GM12878 (cell line): Measurements from ENCODE around the gene CYP26B1.

Experiments used
- CHD2 ChIP-seq: IDR thresholded peaks from 2 replicates; pipeline ENCODE4 v1.6.1; 2011; ENCODE audit warnings: low read depth, low read length, improper control_type of control experiment, borderline replicate concordance
- NR2C1 ChIP-seq: fragments of 450-650 bp; IDR thresholded peaks from 2 replicates; pipeline ENCODE4 v1.6.1; 2017; ENCODE audit warnings: antibody characterized with exemption, mild to moderate bottlenecking, moderate library complexity
- POLR2A ChIP-seq: IDR thresholded peaks from 2 replicates; pipeline ENCODE4 v1.6.1; 2011; ENCODE audit warnings: low read depth, mild to moderate bottlenecking, low read length
- RFX5 ChIP-seq: IDR thresholded peaks from 2 replicates; pipeline ENCODE4 v1.6.1; 2011; ENCODE audit warnings: low read depth, low read length, improper control_type of control experiment
- SPI1 ChIP-seq: IDR thresholded peaks from 2 replicates; pipeline ENCODE4 v1.6.1; 2011; ENCODE audit warnings: low read depth, mild to moderate bottlenecking, low read length, moderate library complexity, borderline replicate concordance; ENCODE audit not compliant: insufficient read depth
- TF ChIP-seq, protein P1 (sequence below): IDR thresholded peaks from 2 replicates; pipeline ENCODE4 v1.6.1; 2012; ENCODE audit warnings: low read length, inconsistent platforms
- TF ChIP-seq, protein P2 (sequence below): fragments of 450-650 bp; IDR thresholded peaks from 2 replicates; pipeline ENCODE4 v1.6.1; 2018; ENCODE audit warnings: borderline replicate concordance, mild to moderate bottlenecking; ENCODE audit not compliant: partially characterized antibody
- TF ChIP-seq, protein P3 (sequence below), 3 experiments: IDR thresholded peaks in 2 of 3; conservative IDR thresholded peaks in 1 of 3; 2 replicates each; pipeline ENCODE4 v1.5.1; 2011; ENCODE audit warnings: low read depth in 3 of 3, low read length in 3 of 3, mild to moderate bottlenecking in 3 of 3, control low read depth in 2 of 3, moderate library complexity in 2 of 3, inconsistent platforms in 1 of 3, mixed read lengths in 1 of 3; ENCODE audit not compliant: control insufficient read depth in 2 of 3, insufficient read depth in 1 of 3; ENCODE audit errors: extremely low read depth in 1 of 3
- TF ChIP-seq, protein P4 (sequence below): IDR thresholded peaks from 2 replicates; pipeline ENCODE4 v1.6.1; 2012; ENCODE audit warnings: low read depth, low read length, improper control_type of control experiment
- TF ChIP-seq, protein P5 (sequence below): fragments of 450-650 bp; IDR thresholded peaks from 2 replicates; pipeline ENCODE4 v1.6.1; 2017; ENCODE audit warnings: mild to moderate bottlenecking, low read depth, inconsistent platforms; ENCODE audit not compliant: poor library complexity, severe bottlenecking

DNA sequence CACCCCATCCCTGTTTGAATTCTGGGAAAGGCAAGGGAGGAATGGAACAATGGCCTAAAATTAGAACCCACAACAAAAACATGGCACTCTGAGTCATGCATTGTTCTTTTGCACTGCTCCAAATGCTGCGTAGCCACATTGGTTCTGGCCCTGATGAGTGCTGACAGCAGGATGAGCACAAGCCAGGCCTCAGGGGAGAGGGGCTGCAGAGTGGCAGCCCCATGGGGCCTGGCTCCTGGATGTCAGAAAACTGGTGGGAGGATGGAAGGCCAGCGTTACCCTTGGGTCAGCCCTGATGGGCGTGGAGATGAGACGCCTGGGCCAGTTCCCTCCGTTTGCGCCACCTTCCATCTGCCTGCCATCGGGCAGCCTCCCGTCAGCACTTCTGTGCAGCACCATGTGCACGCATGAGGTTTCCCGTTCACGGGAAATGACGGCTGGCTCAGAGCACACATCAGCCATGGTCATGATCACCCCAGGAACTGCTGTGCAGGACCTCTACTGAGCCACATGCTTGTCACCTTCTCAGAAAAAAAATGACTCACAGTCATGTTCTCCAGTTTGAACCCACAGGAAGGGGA lies 65.6 kb downstream of the CYP26B1 start:
- no peak for TF ChIP-seq POLR2A
- TF ChIP-seq RFX5: no peak
- TF ChIP-seq, protein P1, sequence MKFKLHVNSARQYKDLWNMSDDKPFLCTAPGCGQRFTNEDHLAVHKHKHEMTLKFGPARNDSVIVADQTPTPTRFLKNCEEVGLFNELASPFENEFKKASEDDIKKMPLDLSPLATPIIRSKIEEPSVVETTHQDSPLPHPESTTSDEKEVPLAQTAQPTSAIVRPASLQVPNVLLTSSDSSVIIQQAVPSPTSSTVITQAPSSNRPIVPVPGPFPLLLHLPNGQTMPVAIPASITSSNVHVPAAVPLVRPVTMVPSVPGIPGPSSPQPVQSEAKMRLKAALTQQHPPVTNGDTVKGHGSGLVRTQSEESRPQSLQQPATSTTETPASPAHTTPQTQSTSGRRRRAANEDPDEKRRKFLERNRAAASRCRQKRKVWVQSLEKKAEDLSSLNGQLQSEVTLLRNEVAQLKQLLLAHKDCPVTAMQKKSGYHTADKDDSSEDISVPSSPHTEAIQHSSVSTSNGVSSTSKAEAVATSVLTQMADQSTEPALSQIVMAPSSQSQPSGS: no peak
- no peak for TF ChIP-seq SPI1
- TF ChIP-seq, protein P2, sequence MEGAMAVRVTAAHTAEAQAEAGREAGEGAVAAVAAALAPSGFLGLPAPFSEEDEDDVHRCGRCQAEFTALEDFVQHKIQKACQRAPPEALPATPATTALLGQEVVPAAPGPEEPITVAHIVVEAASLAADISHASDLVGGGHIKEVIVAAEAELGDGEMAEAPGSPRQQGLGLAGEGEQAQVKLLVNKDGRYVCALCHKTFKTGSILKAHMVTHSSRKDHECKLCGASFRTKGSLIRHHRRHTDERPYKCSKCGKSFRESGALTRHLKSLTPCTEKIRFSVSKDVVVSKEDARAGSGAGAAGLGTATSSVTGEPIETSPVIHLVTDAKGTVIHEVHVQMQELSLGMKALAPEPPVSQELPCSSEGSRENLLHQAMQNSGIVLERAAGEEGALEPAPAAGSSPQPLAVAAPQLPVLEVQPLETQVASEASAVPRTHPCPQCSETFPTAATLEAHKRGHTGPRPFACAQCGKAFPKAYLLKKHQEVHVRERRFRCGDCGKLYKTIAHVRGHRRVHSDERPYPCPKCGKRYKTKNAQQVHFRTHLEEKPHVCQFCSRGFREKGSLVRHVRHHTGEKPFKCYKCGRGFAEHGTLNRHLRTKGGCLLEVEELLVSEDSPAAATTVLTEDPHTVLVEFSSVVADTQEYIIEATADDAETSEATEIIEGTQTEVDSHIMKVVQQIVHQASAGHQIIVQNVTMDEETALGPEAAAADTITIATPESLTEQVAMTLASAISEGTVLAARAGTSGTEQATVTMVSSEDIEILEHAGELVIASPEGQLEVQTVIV: no peak
- TF ChIP-seq CHD2: no peak
- TF ChIP-seq, protein P3, sequence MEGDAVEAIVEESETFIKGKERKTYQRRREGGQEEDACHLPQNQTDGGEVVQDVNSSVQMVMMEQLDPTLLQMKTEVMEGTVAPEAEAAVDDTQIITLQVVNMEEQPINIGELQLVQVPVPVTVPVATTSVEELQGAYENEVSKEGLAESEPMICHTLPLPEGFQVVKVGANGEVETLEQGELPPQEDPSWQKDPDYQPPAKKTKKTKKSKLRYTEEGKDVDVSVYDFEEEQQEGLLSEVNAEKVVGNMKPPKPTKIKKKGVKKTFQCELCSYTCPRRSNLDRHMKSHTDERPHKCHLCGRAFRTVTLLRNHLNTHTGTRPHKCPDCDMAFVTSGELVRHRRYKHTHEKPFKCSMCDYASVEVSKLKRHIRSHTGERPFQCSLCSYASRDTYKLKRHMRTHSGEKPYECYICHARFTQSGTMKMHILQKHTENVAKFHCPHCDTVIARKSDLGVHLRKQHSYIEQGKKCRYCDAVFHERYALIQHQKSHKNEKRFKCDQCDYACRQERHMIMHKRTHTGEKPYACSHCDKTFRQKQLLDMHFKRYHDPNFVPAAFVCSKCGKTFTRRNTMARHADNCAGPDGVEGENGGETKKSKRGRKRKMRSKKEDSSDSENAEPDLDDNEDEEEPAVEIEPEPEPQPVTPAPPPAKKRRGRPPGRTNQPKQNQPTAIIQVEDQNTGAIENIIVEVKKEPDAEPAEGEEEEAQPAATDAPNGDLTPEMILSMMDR (IDR thresholded peaks at IDR 0.05 in 2 of 3, conservative IDR thresholded peaks at IDR 0.05 in 1 of 3; ENCODE audit: control insufficient read depth in 2 of 3, extremely low read depth in 1 of 3, insufficient read depth in 1 of 3, low read depth in 3 of 3, low read length in 3 of 3): no peak
- TF ChIP-seq, protein P4, sequence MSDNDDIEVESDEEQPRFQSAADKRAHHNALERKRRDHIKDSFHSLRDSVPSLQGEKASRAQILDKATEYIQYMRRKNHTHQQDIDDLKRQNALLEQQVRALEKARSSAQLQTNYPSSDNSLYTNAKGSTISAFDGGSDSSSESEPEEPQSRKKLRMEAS: no peak
- TF ChIP-seq, protein P5, sequence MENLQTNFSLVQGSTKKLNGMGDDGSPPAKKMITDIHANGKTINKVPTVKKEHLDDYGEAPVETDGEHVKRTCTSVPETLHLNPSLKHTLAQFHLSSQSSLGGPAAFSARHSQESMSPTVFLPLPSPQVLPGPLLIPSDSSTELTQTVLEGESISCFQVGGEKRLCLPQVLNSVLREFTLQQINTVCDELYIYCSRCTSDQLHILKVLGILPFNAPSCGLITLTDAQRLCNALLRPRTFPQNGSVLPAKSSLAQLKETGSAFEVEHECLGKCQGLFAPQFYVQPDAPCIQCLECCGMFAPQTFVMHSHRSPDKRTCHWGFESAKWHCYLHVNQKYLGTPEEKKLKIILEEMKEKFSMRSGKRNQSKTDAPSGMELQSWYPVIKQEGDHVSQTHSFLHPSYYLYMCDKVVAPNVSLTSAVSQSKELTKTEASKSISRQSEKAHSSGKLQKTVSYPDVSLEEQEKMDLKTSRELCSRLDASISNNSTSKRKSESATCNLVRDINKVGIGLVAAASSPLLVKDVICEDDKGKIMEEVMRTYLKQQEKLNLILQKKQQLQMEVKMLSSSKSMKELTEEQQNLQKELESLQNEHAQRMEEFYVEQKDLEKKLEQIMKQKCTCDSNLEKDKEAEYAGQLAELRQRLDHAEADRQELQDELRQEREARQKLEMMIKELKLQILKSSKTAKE: no peak
- TF ChIP-seq NR2C1: no peak
